Adipose tissue (tissue), 3 donors: Measurements from ENCODE around the gene NUAK2. TPM values are rescaled to one million over a fixed set of nuclear protein-coding genes. Genes with fewer than 3 reads are reported as not detected.

Experiments used
- H3K27ac ChIP-seq: one replicate; pipeline ENCODE4 v1.5.1; 2013; ENCODE audit warnings: low read depth, low read length
- WGBS, 3 donors: extraction: QIAGEN DNeasy Blood & Tissue Kit; methylation state at CpG; one replicate each; pipeline ENCODE4 v1.1.7; 2013; 5-methylcytosine and 5-hydroxymethylcytosine counted together
- polyA plus RNA-seq, 3 donors: library from polyadenylated mRNA; stranded (reverse); fragments of 200-250 nt; gene quantifications; one replicate each; pipeline ENCODE4 v1.2.3, GENCODE V29; 2013
- donor health status: healthy with polysubstance abuse.
- donor health status: Bipolar disorder and iron deficiency.
- donor health status: healthy.

Gene NUAK2
- polyA plus RNA-seq, 3 donors, result 1.5 to 4.7 (median 1.6) TPM

GRCh38 chr1:205350124-205350523 lies 28.6 kb upstream of the NUAK2 start:
- H3K27ac ChIP-seq, result no peak overlapping the region
- 80 to 85% (median 82%) methylated on average over 4 of the region's 4 CpGs for WGBS, 3 donors

DNA sequence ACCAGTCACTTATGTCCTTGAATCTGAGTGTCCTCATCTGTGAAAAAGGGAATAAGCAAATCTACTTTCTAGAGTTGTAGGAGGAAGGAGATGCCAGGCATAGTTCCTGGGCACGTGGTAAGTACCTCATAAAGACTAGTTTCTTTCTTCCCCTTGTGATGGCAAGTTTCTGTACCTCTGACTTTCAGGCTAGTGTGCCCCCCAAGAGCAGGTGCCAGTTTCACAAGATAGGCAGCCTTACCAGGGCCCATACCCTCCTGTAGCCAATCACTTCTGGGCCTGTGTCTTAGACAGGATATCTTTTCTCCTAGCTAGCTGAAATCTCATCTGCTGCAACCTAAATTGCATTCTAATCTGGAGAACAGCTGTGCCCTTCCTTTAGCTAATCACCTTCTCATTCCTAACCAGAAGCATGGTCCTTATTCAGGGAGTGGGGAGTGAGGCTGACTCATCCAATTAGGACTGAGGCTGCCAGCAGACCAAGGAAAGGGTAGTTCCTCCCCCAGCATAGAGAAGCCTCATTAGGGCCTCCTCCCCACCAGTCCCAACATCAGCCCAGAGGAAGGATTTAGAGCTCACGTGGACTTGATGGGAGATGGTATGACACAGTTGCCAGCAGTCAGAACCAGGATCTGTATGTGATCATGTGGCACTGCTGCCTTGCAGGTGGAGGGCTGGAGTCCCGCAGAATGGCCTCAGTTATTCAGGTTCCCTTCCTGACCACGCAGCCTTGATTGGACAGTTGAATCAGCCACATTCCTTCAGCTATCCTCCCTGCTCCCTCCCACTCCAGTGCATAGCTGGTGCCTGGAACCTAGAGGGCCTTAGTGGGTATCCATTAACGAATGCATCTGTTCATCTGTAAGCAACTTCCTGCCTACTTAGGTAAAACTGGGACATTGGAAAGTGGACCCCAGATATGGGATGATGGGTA lies 27.3 kb upstream of the NUAK2 start:
- no peak overlapping the region for H3K27ac ChIP-seq
- WGBS, 3 donors, result 64 to 72% (median 66%) methylated on average over 5 of the region's 5 CpGs

DNA sequence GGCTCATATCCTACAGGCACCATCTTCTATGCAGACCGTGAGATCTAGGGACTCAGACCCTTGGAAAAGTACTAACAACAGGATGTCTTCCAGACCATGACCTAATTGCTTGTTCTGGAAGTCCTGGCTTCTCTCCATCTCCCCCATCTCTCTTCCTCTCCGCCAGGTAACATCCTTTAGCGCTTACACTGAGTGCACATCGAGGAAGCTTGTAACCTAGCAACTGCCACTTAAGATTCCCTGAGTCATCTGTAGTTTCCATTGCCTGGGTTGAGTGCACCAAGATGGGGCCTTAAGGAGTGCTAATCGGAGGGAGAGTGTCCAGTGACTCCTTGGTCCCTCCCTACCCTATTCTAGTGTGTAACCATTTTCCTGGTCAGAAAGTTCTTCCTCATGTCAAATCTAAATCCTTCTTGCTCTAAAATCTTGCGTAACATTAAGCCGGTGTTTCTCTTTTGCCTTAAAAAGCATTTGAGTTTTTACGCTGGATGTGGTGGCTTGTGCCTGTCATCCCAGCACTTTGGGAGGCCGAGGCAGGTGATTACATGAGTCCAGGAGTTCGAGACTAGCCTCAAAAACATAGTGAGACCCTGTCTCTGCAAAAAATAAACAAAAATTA lies 25.5 kb upstream of the NUAK2 start:
- H3K27ac ChIP-seq, result no peak overlapping the region
- 76 to 86% (median 79%) methylated on average over 10 of the region's 10 CpGs for WGBS, 3 donors

- 89 to 96% (median 90%) methylated on average over 11 of the region's 11 CpGs for WGBS, 3 donors
- no peak overlapping the region for H3K27ac ChIP-seq
Measured at GRCh38 chr1:205345761-205346160, 24.2 kb upstream of the NUAK2 start.

DNA sequence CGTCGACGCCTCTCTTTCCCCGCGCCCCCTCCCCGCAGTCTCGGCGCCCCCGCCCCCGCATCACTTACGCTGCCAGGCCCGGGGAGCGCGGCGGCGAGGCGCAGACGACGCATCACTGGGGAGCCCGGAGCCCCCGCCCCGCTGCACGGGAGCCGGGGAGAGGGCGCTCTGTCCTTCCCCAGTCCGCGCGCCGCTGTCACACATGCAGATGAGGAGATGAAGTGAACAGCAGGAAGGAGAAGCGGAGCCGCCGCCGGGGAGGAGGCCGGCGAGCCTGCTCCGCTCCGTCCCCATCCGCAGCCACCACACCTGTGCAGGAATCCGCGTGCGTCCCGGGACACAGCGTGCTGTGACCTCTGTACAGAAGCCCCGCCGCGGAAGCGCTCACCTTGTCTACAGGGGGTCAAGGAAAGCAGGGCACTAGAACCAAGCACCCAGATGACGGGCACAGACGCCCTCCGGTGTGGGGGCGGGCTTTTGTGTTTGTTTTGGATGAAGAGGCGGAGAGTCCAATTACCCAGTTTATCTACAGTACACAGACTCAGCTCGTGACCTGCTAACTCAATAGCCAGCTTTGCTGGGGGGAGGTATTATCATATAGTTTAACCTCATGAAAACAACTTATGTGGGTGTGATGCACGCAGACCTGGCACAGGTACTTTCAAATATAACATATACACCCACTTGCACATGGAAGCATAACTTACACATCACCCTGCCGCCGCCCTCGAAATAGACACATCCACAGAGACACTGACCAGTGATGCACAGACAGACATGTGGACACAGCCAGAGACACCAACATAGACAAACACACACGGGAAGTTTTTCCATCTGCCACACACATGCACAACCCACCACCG lies 22.8 kb upstream of the NUAK2 start:
- H3K27ac ChIP-seq, result no peak overlapping the region
- WGBS, 3 donors, result 9 to 13% (median 11%) methylated on average over 53 to 59 of the region's 59 CpGs

DNA sequence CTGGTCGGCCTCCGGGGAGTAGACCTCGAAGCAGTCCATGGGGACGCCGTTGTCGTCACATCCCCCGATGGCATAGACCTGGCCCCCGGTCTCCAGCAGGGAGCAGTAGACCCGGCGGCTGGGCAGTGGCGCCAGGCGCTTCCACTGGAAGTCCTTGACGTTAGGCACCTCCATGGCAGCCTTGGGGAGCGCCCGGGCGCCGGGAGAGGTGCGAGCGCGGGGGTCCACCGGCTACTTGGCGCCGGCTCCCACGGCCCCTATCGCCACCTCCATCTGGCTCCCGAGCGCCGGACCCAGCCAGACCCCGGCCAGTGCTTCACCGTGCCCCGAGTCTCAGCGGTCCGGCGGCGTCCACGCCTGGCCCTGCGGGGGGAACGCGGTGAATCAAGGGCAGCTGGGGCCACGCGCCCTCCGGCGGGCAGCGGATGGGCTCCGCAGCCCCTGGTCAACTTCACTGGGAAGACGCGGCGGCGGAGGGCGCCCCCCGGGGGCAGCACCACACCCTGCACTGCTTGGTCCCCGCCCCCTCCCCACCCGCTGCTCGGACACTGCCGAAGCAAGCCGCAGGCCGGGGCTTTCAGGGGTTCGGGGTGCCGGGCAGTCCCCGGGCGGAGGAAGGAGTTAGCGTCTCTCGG lies 22.0 kb upstream of the NUAK2 start:
- H3K27ac ChIP-seq, result no peak overlapping the region
- 4 to 6% (median 5%) methylated on average over 36 to 63 of the region's 63 CpGs for WGBS, 3 donors

DNA sequence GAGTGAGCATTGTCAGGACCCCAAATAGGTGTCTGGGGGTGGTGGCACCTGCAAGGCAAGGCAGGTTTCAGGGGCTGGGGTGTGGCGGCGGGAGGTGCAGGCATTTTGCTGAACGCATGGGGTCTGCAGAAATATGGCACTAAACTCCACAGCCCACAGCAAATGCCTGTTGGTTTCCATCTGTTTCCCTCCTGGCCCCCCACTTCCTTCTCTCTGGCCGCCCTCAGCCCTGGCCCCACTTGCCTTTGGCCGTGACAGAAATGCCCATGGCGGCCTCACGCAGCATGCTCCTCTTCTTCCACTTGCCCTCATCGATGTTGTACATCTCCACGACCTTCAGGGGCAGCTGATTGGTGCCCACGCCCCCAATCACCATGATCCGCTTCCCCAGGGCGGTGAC lies 21.4 kb upstream of the NUAK2 start:
- no peak overlapping the region for H3K27ac ChIP-seq
- WGBS, 3 donors, result 60 to 89% (median 72%) methylated on average over 12 of the region's 12 CpGs

- WGBS, 3 donors, result 91 to 98% (median 94%) methylated on average over 1 of the region's 1 CpG
Measured at GRCh38 chr1:205340676-205341075, 19.1 kb upstream of the NUAK2 start.

GRCh38 chr1:205339717-205340116 lies 18.2 kb upstream of the NUAK2 start:
- no peak overlapping the region for H3K27ac ChIP-seq
- WGBS, 3 donors, result 93 to 100% (median 98%) methylated on average over 4 of the region's 4 CpGs

More at GRCh38 chr1:205340676-205341075, 19.1 kb upstream of the NUAK2 start:
- no peak overlapping the region for H3K27ac ChIP-seq

DNA sequence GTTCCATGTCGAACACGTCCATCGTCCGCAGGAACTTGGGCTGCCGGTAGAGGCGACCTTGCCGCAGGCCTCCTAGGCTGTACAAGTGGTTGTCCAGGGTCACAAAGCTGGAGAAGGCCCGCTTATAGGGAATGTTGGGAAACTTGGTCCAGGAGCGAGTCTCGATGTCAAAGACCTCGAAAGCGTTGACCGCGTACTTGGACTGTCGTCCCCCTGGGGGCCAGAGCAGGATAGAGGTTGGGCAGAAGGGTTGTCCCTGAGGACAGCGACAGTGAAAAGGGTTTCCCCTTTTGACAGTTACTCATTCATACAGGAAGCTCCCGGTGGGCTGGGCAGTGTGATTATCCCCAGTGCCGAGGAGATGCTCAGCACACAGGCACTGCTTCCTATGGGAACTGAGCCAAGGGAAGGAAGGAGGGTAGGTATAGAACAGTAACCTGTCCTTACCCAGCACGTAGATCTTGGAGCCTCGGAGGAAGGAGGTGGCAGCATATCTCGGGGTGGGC lies 17.7 kb upstream of the NUAK2 start:
- WGBS, 3 donors, result 82 to 90% (median 82%) methylated on average over 21 of the region's 21 CpGs
- H3K27ac ChIP-seq, result no peak overlapping the region

DNA sequence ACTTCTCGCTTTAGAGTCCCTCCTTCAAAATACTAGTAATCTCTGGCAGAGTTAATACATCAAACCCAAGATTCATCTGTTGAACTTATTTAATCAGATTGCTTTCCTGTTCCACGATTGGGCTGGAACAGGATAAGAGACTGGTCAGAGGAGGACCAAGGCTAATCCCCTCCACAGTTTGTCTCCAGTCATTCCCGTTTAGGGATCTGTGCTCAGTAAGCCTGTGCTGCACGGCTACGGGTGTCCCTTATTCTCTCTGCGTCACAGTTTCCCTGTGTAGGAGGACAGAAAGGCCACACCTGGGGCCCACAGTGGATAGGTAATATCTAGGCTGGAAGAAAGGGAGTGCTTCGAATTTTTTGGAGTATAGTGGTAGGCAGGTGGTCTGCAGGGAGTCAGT lies 16.5 kb upstream of the NUAK2 start:
- WGBS, 3 donors, result 74 to 84% (median 79%) methylated on average over 7 of the region's 7 CpGs

DNA sequence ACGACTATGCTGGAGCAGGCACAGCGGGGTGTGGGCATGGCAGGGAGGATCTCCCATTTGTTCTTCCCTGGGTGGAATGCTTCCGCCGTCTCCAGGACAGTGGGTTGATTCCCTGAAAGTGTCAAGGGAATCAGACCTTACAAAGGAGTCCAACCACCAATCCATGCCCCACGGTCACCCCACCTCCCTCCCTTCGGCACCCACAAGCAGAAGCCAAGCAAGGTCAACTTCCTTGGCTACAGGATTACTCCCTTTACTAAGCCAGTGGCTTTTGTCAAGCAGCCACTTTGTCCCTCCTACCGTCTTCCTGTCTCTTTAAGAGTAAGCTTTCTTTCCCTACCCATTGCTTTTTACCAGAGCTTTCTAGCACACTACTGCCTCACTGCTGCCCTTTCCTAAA lies 15.9 kb upstream of the NUAK2 start:
- no peak overlapping the region for H3K27ac ChIP-seq
- 77 to 81% (median 78%) methylated on average over 7 of the region's 7 CpGs for WGBS, 3 donors

More for the DNA sequence above, 16.5 kb upstream of the NUAK2 start:
- H3K27ac ChIP-seq, result no peak overlapping the region

- no peak overlapping the region for H3K27ac ChIP-seq
- WGBS, 3 donors, result 5 to 8% (median 6%) methylated on average over 4 of the region's 4 CpGs
Measured at GRCh38 chr1:205335692-205336091, 14.1 kb upstream of the NUAK2 start.

- no peak overlapping the region for H3K27ac ChIP-seq
- WGBS, 3 donors, result 85 to 90% (median 88%) methylated on average over 11 of the region's 11 CpGs
Measured at GRCh38 chr1:205332015-205332791, 10.7 kb upstream of the NUAK2 start.

- WGBS, 3 donors, result 39 to 63% (median 55%) methylated on average over 2 of the region's 2 CpGs
- no peak overlapping the region for H3K27ac ChIP-seq
Measured at GRCh38 chr1:205330150-205330549, 8.6 kb upstream of the NUAK2 start.

DNA sequence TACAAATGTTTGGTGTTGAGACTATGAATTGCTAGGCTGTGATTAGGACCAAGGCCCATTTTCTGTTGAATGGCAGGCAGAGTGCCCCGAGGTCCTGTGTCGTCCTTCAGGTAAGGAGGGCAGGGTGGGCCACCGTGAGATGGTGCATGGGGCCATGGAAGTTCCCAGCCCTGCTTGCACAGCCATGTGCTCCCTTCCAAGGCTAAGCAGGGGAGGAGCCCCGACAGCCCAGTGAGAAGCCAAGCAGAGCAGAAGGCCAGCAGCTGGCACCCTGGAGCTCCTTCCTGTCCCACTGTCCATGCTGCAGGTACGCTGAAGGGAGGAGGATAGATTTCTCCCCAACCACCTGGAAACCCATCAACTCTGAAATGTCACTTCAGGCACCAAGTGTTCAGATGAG lies 8.2 kb upstream of the NUAK2 start:
- H3K27ac ChIP-seq, result no peak overlapping the region
- WGBS, 3 donors, result 60 to 89% (median 77%) methylated on average over 5 of the region's 5 CpGs

DNA sequence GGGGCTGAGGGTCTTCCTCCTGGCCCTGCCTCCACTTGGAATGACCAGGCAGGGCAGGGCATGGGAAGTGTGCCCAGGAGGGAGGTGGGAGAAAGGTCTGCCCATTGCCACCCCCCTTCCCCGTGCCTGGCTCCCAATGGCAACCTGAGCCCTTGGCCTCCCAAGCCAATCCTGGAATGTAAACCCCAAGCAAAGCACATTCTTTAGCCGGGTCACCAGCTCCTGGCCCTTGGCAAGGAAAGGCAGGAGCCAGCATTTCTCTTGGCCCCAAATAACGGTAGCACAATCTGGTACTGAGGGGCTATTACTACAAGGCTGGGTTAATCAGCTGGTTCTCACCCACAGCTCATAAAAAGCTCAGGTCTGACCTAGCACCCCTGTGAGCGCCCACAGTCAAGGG lies 6.9 kb upstream of the NUAK2 start:
- no peak overlapping the region for H3K27ac ChIP-seq
- WGBS, 3 donors, result 63 to 84% (median 77%) methylated on average over 4 of the region's 4 CpGs
